Measurements from ENCODE around the gene ENOPH1. TPM values are rescaled to one million over a fixed set of nuclear protein-coding genes. Genes with fewer than 3 reads are reported as not detected.
"Not testable (repeated sequence)": the region's sequence is repeated elsewhere in the genome, so short reads cannot be mapped to it uniquely, and the experiment has no call there.

ENOPH1 gene
- total RNA-seq, 1 experiment from 2014 or later: 36.0 TPM

GRCh38 chr4:82463221-82463620 lies 32.8 kb downstream of the ENOPH1 start:
- peaks cover 6% of the 10 kb centered on the region for H3K4me1 Mint-ChIP-seq (ENCODE audit: insufficient read depth, unreplicated experiment)
- no peak for DNase-seq (ENCODE audit: unreplicated experiment)
- TF ChIP-seq CTCF (IDR thresholded peaks at IDR 0.05; ENCODE audit: unreplicated experiment): no peak
- H3K36me3 Mint-ChIP-seq (ENCODE audit: insufficient read depth, unreplicated experiment): peaks cover 30% of the 10 kb centered on the region
- H3K27ac Mint-ChIP-seq (ENCODE audit: low read depth, unreplicated experiment): peak overlapping the region; percentile 27
- H3K4me3 Mint-ChIP-seq (ENCODE audit: unreplicated experiment): no peak overlapping the region
- H3K9me3 Mint-ChIP-seq (ENCODE audit: unreplicated experiment): no peaks in the 10 kb centered on the region
- CTCF ChIA-PET: interaction anchor here (0.5 to 1.6 kb wide), 6 partner anchors 16 to 436 kb away, joined by 3 to 6 read pairs (median 4); no protein-coding TSS in a partner anchor
- H3K27me3 Mint-ChIP-seq (ENCODE audit: insufficient read depth, unreplicated experiment): no peaks in the 10 kb centered on the region
- intact Hi-C loops (cut with micrococcal nuclease): loop anchor here (5.0 to 10.0 kb wide), 3 partner anchors 259 to 822 kb away; partner anchors contain the start of genes COQ2 and LIN54
- no TSS peak for BruUV-seq (replicated peaks)
- POLR2A ChIA-PET: interaction anchor here (0.6 to 0.7 kb wide), 2 partner anchors 97 to 236 kb away, joined by 3 read pairs; no protein-coding TSS in a partner anchor

DNA sequence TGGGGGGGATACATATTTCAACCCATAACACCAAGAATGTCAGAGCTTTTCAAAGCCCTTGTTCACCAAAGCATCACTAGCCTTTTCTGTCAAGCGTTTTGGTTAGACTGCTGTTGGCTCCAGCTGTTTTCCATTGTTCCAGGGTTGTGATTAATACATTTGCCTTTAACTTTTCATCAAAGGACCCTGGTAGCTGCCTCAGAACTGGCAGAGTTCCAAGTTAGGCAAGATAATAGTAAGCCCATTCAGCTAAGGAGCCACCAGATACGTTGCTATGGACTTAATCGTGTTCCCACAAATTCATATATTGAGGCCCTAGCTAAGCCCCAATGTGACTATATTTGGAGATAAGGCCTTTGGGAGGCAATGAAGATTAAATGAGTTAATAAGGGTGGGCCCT lies 37.1 kb downstream of the ENOPH1 start:
- Mint-ChIP-seq H3K27ac (ENCODE audit: low read depth, unreplicated experiment) (no peak overlapping the region), H3K27me3 (ENCODE audit: insufficient read depth, unreplicated experiment) (no peaks in the 10 kb centered on the region), H3K4me3 (ENCODE audit: unreplicated experiment) (no peak overlapping the region), H3K36me3 (ENCODE audit: insufficient read depth, unreplicated experiment) (peaks cover 30% of the 10 kb centered on the region), H3K4me1 (ENCODE audit: insufficient read depth, unreplicated experiment) (no peaks in the 10 kb centered on the region), H3K9me3 (ENCODE audit: unreplicated experiment) (no peaks in the 10 kb centered on the region)
- ChIA-PET POLR2A (interaction anchor here (0.6 kb wide), 1 partner anchor 607 kb away, joined by 5 read pairs; no protein-coding TSS in a partner anchor), CTCF (interaction anchor here (0.6 to 2.5 kb wide), 4 partner anchors 20 to 335 kb away, joined by 3 to 9 read pairs (median 3); partner anchors contain the start of gene SCD5)
- no peak for TF ChIP-seq CTCF (IDR thresholded peaks at IDR 0.05; ENCODE audit: unreplicated experiment)
- intact Hi-C loops (cut with micrococcal nuclease): loop anchor here (10.0 kb wide), 2 partner anchors 547 to 817 kb away; partner anchors contain the start of genes COQ2 and LIN54
- no peak for DNase-seq (ENCODE audit: unreplicated experiment)
- no TSS peak for BruUV-seq (replicated peaks)

- CTCF ChIA-PET: interaction anchor here (0.7 to 2.5 kb wide), 4 partner anchors 21 to 332 kb away, joined by 3 to 9 read pairs (median 4); no protein-coding TSS in a partner anchor
- intact Hi-C loops (cut with micrococcal nuclease): loop anchor here (10.0 kb wide), 2 partner anchors 545 to 815 kb away; partner anchors contain the start of genes COQ2 and LIN54
- POLR2A ChIA-PET: interaction anchor here (1.0 kb wide), 1 partner anchor 15 kb away, joined by 3 read pairs; no protein-coding TSS in a partner anchor
- Mint-ChIP-seq H3K27me3 (ENCODE audit: insufficient read depth, unreplicated experiment) (no peaks in the 10 kb centered on the region), H3K27ac (ENCODE audit: low read depth, unreplicated experiment) (no peak overlapping the region), H3K36me3 (ENCODE audit: insufficient read depth, unreplicated experiment) (peaks cover 30% of the 10 kb centered on the region), H3K4me3 (ENCODE audit: unreplicated experiment) (no peak overlapping the region), H3K4me1 (ENCODE audit: insufficient read depth, unreplicated experiment) (no peaks in the 10 kb centered on the region), H3K9me3 (ENCODE audit: unreplicated experiment) (no peaks in the 10 kb centered on the region)
- no peak for DNase-seq (ENCODE audit: unreplicated experiment)
- BruUV-seq (replicated peaks): no TSS peak
- TF ChIP-seq CTCF (IDR thresholded peaks at IDR 0.05; ENCODE audit: unreplicated experiment): no peak
Measured at GRCh38 chr4:82469791-82470345, 39.5 kb downstream of the ENOPH1 start.

DNA sequence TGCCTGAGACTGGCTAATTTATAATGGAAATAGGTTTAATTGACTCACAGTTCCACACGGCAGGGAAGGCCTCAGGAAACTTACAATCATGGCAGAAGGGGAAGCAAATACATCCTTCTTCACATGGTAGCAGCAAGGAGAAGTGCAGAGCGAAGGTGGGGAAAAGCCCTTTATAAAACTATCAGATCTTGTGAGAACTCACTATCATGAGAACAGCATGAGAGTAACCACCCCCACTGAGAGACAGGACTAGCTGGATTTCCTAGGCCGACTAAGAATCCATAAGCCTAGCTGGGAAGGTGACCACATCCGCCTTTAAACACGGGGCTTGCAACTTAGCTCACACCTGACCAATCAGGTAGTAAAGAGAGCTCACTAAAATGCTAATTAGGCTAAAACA lies 42.7 kb downstream of the ENOPH1 start:
- intact Hi-C loops (cut with micrococcal nuclease); DNase-seq (ENCODE audit: unreplicated experiment); H3K4me1 Mint-ChIP-seq (ENCODE audit: insufficient read depth, unreplicated experiment); H3K9me3 Mint-ChIP-seq (ENCODE audit: unreplicated experiment); H3K4me3 Mint-ChIP-seq (ENCODE audit: unreplicated experiment); H3K27me3 Mint-ChIP-seq (ENCODE audit: insufficient read depth, unreplicated experiment); POLR2A ChIA-PET; H3K27ac Mint-ChIP-seq (ENCODE audit: low read depth, unreplicated experiment); BruUV-seq (replicated peaks): not testable (repeated sequence)
- H3K36me3 Mint-ChIP-seq (ENCODE audit: insufficient read depth, unreplicated experiment): peaks cover 23% of the 10 kb centered on the region
- CTCF ChIA-PET: interaction anchor here (1.0 to 1.1 kb wide), 2 partner anchors 36 to 328 kb away, joined by 3 read pairs; no protein-coding TSS in a partner anchor

All from MCF 10A (cell line).